Measurements from ENCODE around the gene CILP.

The CILP gene

GRCh38 chr15:65164139-65164538 lies 47.1 kb downstream of the CILP start:
- TF ChIP-seq EP300 (IDR thresholded peaks at IDR 0.05; ENCODE audit: borderline replicate concordance) (no peak), EGR1 (IDR thresholded peaks at IDR 0.05) (no peak), TAF1 (IDR thresholded peaks at IDR 0.05; ENCODE audit: low read depth) (no peak)

- TF ChIP-seq CREB1 (IDR thresholded peaks at IDR 0.05; ENCODE audit: low read depth) (no peak), TAF1 (IDR thresholded peaks at IDR 0.05; ENCODE audit: low read depth) (no peak), TEAD4 (IDR thresholded peaks at IDR 0.05) (no peak), TCF12 (IDR thresholded peaks at IDR 0.05; ENCODE audit: low read depth) (no peak), REST (IDR thresholded peaks at IDR 0.05; ENCODE audit: low read depth) (no peak), EP300 (IDR thresholded peaks at IDR 0.05; ENCODE audit: borderline replicate concordance) (no peak), USF1 (IDR thresholded peaks at IDR 0.05) (no peak), CEBPB (IDR thresholded peaks at IDR 0.05) (no peak), RAD21 (IDR thresholded peaks at IDR 0.05; ENCODE audit: low read depth) (no peak), YY1 (IDR thresholded peaks at IDR 0.05; ENCODE audit: low read depth) (no peak), MAX (IDR thresholded peaks at IDR 0.05) (no peak), FOXM1 (IDR thresholded peaks at IDR 0.05; ENCODE audit: borderline replicate concordance, low read depth) (no peak), NFIC (IDR thresholded peaks at IDR 0.05) (no peak), EGR1 (IDR thresholded peaks at IDR 0.05) (no peak), ZBTB7A (IDR thresholded peaks at IDR 0.05; ENCODE audit: low read depth) (no peak)
Measured at GRCh38 chr15:65163041-65163440, 48.2 kb downstream of the CILP start.

GRCh38 chr15:65156692-65157091 lies 54.6 kb downstream of the CILP start:
- TF ChIP-seq RAD21 (IDR thresholded peaks at IDR 0.05; ENCODE audit: low read depth): no peak
- 0 out of 2 replicates have a peak, but pooled peaks have one; percentile 25 for TF ChIP-seq NFIC (IDR thresholded peaks at IDR 0.05)

DNA sequence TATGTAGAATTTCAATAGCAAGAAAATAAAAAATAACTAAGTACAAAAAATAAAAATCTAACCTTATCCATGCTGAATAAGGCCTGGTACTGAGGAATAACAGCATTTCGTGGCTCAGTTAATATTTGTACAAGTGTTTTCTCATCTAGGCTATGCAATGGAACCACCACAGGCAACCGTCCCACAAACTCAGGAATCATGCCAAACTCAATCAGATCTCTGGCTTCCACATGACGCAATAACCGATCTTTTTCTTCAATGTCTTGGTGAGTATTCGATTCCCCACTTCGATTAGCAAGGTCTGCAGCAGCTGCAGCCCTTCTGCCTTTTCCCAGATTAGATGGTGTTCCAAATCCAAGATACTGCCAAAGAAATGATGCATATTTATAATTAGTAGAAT lies 56.6 kb downstream of the CILP start:
- no peak for TF ChIP-seq YY1 (IDR thresholded peaks at IDR 0.05; ENCODE audit: low read depth)
- no peak for TF ChIP-seq CEBPB (IDR thresholded peaks at IDR 0.05)
- no peak for TF ChIP-seq EP300 (IDR thresholded peaks at IDR 0.05; ENCODE audit: borderline replicate concordance)
- no peak for TF ChIP-seq EGR1 (IDR thresholded peaks at IDR 0.05)
- TF ChIP-seq ZBTB7A (IDR thresholded peaks at IDR 0.05; ENCODE audit: low read depth): no peak
- TF ChIP-seq USF1 (IDR thresholded peaks at IDR 0.05): no peak
- TF ChIP-seq TCF12 (IDR thresholded peaks at IDR 0.05; ENCODE audit: low read depth): no peak
- TF ChIP-seq TEAD4 (IDR thresholded peaks at IDR 0.05): no peak
- no peak for TF ChIP-seq CREB1 (IDR thresholded peaks at IDR 0.05; ENCODE audit: low read depth)
- no peak for TF ChIP-seq RAD21 (IDR thresholded peaks at IDR 0.05; ENCODE audit: low read depth)
- no peak for TF ChIP-seq MAX (IDR thresholded peaks at IDR 0.05)
- TF ChIP-seq REST (IDR thresholded peaks at IDR 0.05; ENCODE audit: low read depth): no peak
- no peak for TF ChIP-seq TAF1 (IDR thresholded peaks at IDR 0.05; ENCODE audit: low read depth)
- TF ChIP-seq NFIC (IDR thresholded peaks at IDR 0.05): no peak
- TF ChIP-seq FOXM1 (IDR thresholded peaks at IDR 0.05; ENCODE audit: borderline replicate concordance, low read depth): no peak

DNA sequence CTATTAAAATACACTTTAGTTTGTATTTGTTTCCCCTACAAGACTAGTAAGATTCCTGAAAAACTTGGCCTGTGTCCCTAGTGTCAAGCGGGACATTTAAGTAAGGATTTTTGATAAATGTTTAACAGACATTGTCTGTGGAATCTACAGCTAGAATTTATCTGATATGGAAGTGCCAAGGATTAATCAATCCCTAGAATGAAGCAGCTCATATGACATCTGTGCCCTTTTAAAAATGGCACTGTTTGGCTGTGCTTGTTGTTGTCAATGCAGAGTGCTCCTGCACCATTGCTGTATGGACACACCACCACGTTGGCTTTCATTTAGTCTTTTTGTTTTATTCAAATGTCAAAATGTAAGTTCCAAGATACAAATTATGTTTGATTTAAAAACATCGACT lies 63.4 kb downstream of the CILP start:
- TF ChIP-seq EGR1 (IDR thresholded peaks at IDR 0.05) (no peak), NFIC (IDR thresholded peaks at IDR 0.05) (no peak), CREB1 (IDR thresholded peaks at IDR 0.05; ENCODE audit: low read depth) (no peak), EP300 (IDR thresholded peaks at IDR 0.05; ENCODE audit: borderline replicate concordance) (no peak), REST (IDR thresholded peaks at IDR 0.05; ENCODE audit: low read depth) (no peak), ZBTB7A (IDR thresholded peaks at IDR 0.05; ENCODE audit: low read depth) (no peak), USF1 (IDR thresholded peaks at IDR 0.05) (no peak), MAX (IDR thresholded peaks at IDR 0.05) (no peak), FOXM1 (IDR thresholded peaks at IDR 0.05; ENCODE audit: borderline replicate concordance, low read depth) (no peak), CEBPB (IDR thresholded peaks at IDR 0.05) (no peak), TAF1 (IDR thresholded peaks at IDR 0.05; ENCODE audit: low read depth) (no peak), RAD21 (IDR thresholded peaks at IDR 0.05; ENCODE audit: low read depth) (no peak), TEAD4 (IDR thresholded peaks at IDR 0.05) (no peak), TCF12 (IDR thresholded peaks at IDR 0.05; ENCODE audit: low read depth) (no peak)
